ENCODE results near the gene PTPN11. TPM values are rescaled to one million over a fixed set of nuclear protein-coding genes. Genes with fewer than 3 reads are reported as not detected.

The PTPN11 gene
- total and polyA plus RNA-seq, 2 donors (not counting 3 experiments of a cell fraction or from before 2014, with no cell fraction given), result 36.5 to 107 TPM

DNA sequence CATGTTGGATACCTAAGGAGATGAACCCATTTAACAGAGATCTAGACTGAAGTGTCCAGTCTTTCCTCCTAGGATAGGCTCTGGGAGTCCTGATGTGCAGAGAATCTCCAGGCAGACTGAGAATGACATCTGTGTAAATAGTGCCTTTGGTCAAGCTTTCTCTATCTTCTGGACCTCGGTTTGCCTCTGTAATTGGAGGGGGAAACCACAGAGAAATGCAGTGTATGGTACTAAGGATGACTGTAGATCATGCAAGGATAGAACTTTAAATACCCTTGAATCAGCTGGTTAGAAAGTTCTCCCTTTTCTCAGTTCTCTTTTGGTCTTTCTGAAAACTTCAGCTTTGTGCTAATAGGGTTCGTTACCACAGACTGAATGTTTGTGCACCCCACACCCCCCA is 112.2 kb downstream of the PTPN11 start:
- no TSS peak for BruUV-seq (replicated peaks)
- H3K4me1 ChIP-seq (ENCODE audit: control insufficient read depth, extremely low read depth, insufficient read depth, low read length), result no peaks in the 10 kb centered on the region
- no peak overlapping the region for H3K4me3 ChIP-seq (replicated peaks in 1 of 3; ENCODE audit: insufficient read depth in 1 of 3, low read depth in 1 of 3, low read length in 3 of 3)
- H3K27ac ChIP-seq (ENCODE audit: insufficient read depth, low read depth, low read length), result no peak overlapping the region
- TF ChIP-seq GATA2 (IDR thresholded peaks at IDR 0.05; ENCODE audit: insufficient read depth, insufficient read length, low read depth, low read length) (no peak), MYC (IDR thresholded peaks at IDR 0.05; ENCODE audit: low read depth, low read length) (no peak), POLR2A (IDR thresholded peaks at IDR 0.05; ENCODE audit: low read depth, low read length) (no peak), FOS (IDR thresholded peaks at IDR 0.05; ENCODE audit: borderline replicate concordance, insufficient read depth, low read length) (no peak), JUN (IDR thresholded peaks at IDR 0.05; ENCODE audit: borderline replicate concordance, insufficient read depth, insufficient read length, low read depth) (no peak), EZH2 (IDR thresholded peaks at IDR 0.05; ENCODE audit: borderline replicate concordance, low read depth, low read length, severe bottlenecking) (no peak), POLR2AphosphoS5 (IDR thresholded peaks at IDR 0.05; ENCODE audit: insufficient read depth, low read depth, low read length) (no peak)
- TF ChIP-seq, protein P1, sequence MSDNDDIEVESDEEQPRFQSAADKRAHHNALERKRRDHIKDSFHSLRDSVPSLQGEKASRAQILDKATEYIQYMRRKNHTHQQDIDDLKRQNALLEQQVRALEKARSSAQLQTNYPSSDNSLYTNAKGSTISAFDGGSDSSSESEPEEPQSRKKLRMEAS (IDR thresholded peaks at IDR 0.05; ENCODE audit: insufficient read depth, insufficient read length), result no peak
- TF ChIP-seq, protein P2, sequence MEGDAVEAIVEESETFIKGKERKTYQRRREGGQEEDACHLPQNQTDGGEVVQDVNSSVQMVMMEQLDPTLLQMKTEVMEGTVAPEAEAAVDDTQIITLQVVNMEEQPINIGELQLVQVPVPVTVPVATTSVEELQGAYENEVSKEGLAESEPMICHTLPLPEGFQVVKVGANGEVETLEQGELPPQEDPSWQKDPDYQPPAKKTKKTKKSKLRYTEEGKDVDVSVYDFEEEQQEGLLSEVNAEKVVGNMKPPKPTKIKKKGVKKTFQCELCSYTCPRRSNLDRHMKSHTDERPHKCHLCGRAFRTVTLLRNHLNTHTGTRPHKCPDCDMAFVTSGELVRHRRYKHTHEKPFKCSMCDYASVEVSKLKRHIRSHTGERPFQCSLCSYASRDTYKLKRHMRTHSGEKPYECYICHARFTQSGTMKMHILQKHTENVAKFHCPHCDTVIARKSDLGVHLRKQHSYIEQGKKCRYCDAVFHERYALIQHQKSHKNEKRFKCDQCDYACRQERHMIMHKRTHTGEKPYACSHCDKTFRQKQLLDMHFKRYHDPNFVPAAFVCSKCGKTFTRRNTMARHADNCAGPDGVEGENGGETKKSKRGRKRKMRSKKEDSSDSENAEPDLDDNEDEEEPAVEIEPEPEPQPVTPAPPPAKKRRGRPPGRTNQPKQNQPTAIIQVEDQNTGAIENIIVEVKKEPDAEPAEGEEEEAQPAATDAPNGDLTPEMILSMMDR (IDR thresholded peaks at IDR 0.05; ENCODE audit: extremely low read depth in 1 of 2, insufficient read depth in 1 of 2, low read depth in 1 of 2, low read length in 2 of 2), result no peak
- no peaks in the 10 kb centered on the region for H3K9me3 ChIP-seq (replicated peaks; ENCODE audit: control insufficient read depth, insufficient read depth, low read length)
- FAIRE-seq (no peak), DNase-seq (ENCODE audit: low read depth, low spot score) (no peak)
- ChIA-PET POLR2A (no interaction called here), CTCF (no interaction called here)
- dilution Hi-C loops (cut with MboI; ENCODE audit: extremely low pct_ligation_motif_present, low sequenced_read_pairs) (no loop called here), intact Hi-C loops (cut with micrococcal nuclease) (no loop called here)
- no peak overlapping the region for H3K4me2 ChIP-seq (ENCODE audit: insufficient read depth, low read length)
- H2AFZ ChIP-seq (ENCODE audit: low read depth, low read length), result no peak overlapping the region
- H3K9ac ChIP-seq (replicated peaks; ENCODE audit: extremely low read depth, insufficient read depth, low read length), result no peak overlapping the region
- H3K9me1 ChIP-seq (replicated peaks; ENCODE audit: control insufficient read depth, extremely low read depth, insufficient read depth, low read length), result no peaks in the 10 kb centered on the region
- no peaks in the 10 kb centered on the region for H3K36me3 ChIP-seq (ENCODE audit: control insufficient read depth in 2 of 2, extremely low read depth in 1 of 2, insufficient read depth in 2 of 2, low read length in 2 of 2)
- H3K79me2 ChIP-seq (ENCODE audit: control insufficient read depth, insufficient read depth, low read length), result no peaks in the 10 kb centered on the region
- no peaks in the 10 kb centered on the region for H4K20me1 ChIP-seq (replicated peaks; ENCODE audit: control insufficient read depth, extremely low read depth, insufficient read depth, low read length)
- H3K27me3 ChIP-seq (ENCODE audit: control insufficient read depth in 2 of 2, insufficient read depth in 2 of 2, low read length in 2 of 2), result no peaks in the 10 kb centered on the region
